CD4-positive, alpha-beta T cell (primary cell): ENCODE results near the gene NUDT12. TPM values are rescaled to one million over a fixed set of nuclear protein-coding genes. Genes with fewer than 3 reads are reported as not detected.

Source experiments
- ATAC-seq: fragments of 200-7000 bp; cut with Tn5 transposase; one replicate; pipeline ENCODE4 v1.10.0; 2022; ENCODE audit warnings: mild to moderate bottlenecking; ENCODE audit not compliant: poor library complexity
- CTCF ChIA-PET: fragments of 350-600 bp; sonication (Branson Sonifier 250); formaldehyde crosslinking; loops from one replicate; lab custom pipeline; 2021; ENCODE audit warnings: antibody characterized with exemption, inconsistent platforms; lab: Charles Lee
- POLR2A ChIA-PET: fragments of 350-600 bp; sonication (Branson Sonifier 250); formaldehyde crosslinking; loops from one replicate; lab custom pipeline; 2021; ENCODE audit warnings: antibody characterized with exemption, inconsistent platforms; lab: Charles Lee
- DNase-seq, 14 experiments: peaks; one replicate each; pipeline ENCODE4 v3.0.0-alpha.2; 2013 to 2020; ENCODE audit warnings: mixed read lengths in 2 of 14
- H3K27ac ChIP-seq, 2 donors: one replicate each; pipeline versions ENCODE4 v1.5.1 to v1.7.0; 2013; ENCODE audit warnings: low read length in 2 of 2, low read depth in 1 of 2, mild to moderate bottlenecking in 1 of 2
- H3K27me3 ChIP-seq, 2 experiments: 1 replicate in 1 of 2; 2 replicates in 1 of 2; pipeline versions ENCODE4 v1.6.1 to v1.7.0; 2013; ENCODE audit warnings: low read length in 2 of 2, control low read depth in 1 of 2, mild to moderate bottlenecking in 1 of 2, moderate library complexity in 1 of 2; ENCODE audit not compliant: insufficient read depth in 2 of 2, control insufficient read depth in 1 of 2
- H3K36me3 ChIP-seq: one replicate; pipeline ENCODE4 v1.6.1; 2013; ENCODE audit warnings: low read length, control low read depth; ENCODE audit not compliant: insufficient read depth
- H3K4me1 ChIP-seq: one replicate; pipeline ENCODE4 v1.6.1; 2013; ENCODE audit warnings: low read length, control low read depth; ENCODE audit not compliant: insufficient read depth
- H3K4me3 ChIP-seq: one replicate; pipeline ENCODE4 v1.5.1; 2013; ENCODE audit warnings: mild to moderate bottlenecking, low read length, moderate library complexity
- H3K9me3 ChIP-seq, 2 experiments: 1 replicate in 1 of 2; 2 replicates in 1 of 2; pipeline versions ENCODE4 v1.6.1 to v1.7.0; 2013; ENCODE audit warnings: low read length in 2 of 2, mild to moderate bottlenecking in 2 of 2, control low read depth in 1 of 2, moderate library complexity in 1 of 2; ENCODE audit not compliant: control insufficient read depth in 1 of 2, insufficient read depth in 1 of 2
- H3K27ac Mint-ChIP-seq: one replicate; pipeline ENCODE4 v1.8.0; 2020; ENCODE audit warnings: mixed read lengths
- H3K27me3 Mint-ChIP-seq: one replicate; pipeline ENCODE4 v1.8.0; 2021; ENCODE audit warnings: mixed read lengths
- H3K36me3 Mint-ChIP-seq: one replicate; pipeline ENCODE4 v1.8.0; 2021; ENCODE audit warnings: low read depth, mixed read lengths
- H3K4me1 Mint-ChIP-seq: one replicate; pipeline ENCODE4 v1.8.0; 2021; ENCODE audit warnings: low read depth, mixed read lengths
- H3K4me3 Mint-ChIP-seq: one replicate; pipeline ENCODE4 v1.8.0; 2020; ENCODE audit warnings: mild to moderate bottlenecking, mixed read lengths
- H3K9me3 Mint-ChIP-seq: one replicate; pipeline ENCODE4 v1.8.0; 2020; ENCODE audit warnings: mixed read lengths
- intact Hi-C, 2 experiments: fragments of 100-400 bp; cut with DNase I in 1 of 2; cut with micrococcal nuclease in 1 of 2; formaldehyde crosslinking; loops; one replicate each; pipeline versions ENCODE4 v1.15.1 to v1.9.0; 2023 to 2025; cut with DNase I, micrococcal nuclease
- total RNA-seq, 174 experiments: library from RNA in 2 of 174; stranded (reverse) in 2 of 174; gene quantifications; one replicate each; pipeline ENCODE4 v1.2.3 and lab custom pipeline; 2021 to 2026
- TF ChIP-seq, protein P1 (sequence below): fragments of 200-600 bp; IDR thresholded peaks from one replicate; pipeline ENCODE4 v1.8.0; 2022; ENCODE audit warnings: antibody characterized with exemption, mild to moderate bottlenecking

NUDT12 gene
- total RNA-seq, 2 experiments from 2014 or later: 1.0 to 1.4 TPM

DNA sequence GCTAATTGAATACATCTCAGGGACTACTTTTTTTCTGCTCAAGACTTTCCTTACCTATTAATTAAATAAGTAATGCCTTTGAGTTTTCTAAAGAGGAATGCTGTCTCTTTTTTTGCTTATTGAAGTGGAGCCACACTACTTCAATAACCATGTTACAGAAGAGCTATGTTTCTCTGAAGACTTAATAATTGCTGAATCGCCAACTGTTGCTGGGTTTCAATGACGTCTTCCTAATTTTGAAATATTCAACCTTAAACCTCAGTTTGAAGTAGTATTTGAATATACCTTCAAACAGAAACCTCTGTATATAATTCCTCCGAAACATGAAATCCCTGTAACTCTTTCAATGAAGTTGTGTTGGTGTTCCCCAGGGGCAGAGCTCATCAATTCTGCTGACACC is 21.0 kb downstream of the NUDT12 start:
- Histone ChIP-seq H3K27me3 (no peaks in the 10 kb centered on the region), H3K27ac (no peak overlapping the region), H3K9me3 (no peaks in the 10 kb centered on the region), H3K36me3 (no peaks in the 10 kb centered on the region), H3K4me3 (no peak overlapping the region), H3K4me1 (no peaks in the 10 kb centered on the region)
- ATAC-seq: no peak
- TF ChIP-seq, protein P1, sequence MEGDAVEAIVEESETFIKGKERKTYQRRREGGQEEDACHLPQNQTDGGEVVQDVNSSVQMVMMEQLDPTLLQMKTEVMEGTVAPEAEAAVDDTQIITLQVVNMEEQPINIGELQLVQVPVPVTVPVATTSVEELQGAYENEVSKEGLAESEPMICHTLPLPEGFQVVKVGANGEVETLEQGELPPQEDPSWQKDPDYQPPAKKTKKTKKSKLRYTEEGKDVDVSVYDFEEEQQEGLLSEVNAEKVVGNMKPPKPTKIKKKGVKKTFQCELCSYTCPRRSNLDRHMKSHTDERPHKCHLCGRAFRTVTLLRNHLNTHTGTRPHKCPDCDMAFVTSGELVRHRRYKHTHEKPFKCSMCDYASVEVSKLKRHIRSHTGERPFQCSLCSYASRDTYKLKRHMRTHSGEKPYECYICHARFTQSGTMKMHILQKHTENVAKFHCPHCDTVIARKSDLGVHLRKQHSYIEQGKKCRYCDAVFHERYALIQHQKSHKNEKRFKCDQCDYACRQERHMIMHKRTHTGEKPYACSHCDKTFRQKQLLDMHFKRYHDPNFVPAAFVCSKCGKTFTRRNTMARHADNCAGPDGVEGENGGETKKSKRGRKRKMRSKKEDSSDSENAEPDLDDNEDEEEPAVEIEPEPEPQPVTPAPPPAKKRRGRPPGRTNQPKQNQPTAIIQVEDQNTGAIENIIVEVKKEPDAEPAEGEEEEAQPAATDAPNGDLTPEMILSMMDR: no peak
- Mint-ChIP-seq H3K27ac (no peak overlapping the region), H3K4me3 (no peak overlapping the region), H3K36me3 (no peaks in the 10 kb centered on the region), H3K27me3 (no peaks in the 10 kb centered on the region), H3K9me3 (no peaks in the 10 kb centered on the region), H3K4me1 (no peaks in the 10 kb centered on the region)
- intact Hi-C loops: no loop called here
- ChIA-PET CTCF (interaction anchor here (1.2 kb wide), 1 partner anchor 22 kb away, joined by 5 read pairs; no protein-coding TSS in a partner anchor), POLR2A (no interaction called here)
- no peak for DNase-seq

GRCh38 chr5:103541114-103541513 is 21.5 kb downstream of the NUDT12 start:
- CTCF ChIA-PET: interaction anchor here (1.2 kb wide), 1 partner anchor 22 kb away, joined by 5 read pairs; no protein-coding TSS in a partner anchor
- H3K36me3 Mint-ChIP-seq: no peaks in the 10 kb centered on the region

DNA sequence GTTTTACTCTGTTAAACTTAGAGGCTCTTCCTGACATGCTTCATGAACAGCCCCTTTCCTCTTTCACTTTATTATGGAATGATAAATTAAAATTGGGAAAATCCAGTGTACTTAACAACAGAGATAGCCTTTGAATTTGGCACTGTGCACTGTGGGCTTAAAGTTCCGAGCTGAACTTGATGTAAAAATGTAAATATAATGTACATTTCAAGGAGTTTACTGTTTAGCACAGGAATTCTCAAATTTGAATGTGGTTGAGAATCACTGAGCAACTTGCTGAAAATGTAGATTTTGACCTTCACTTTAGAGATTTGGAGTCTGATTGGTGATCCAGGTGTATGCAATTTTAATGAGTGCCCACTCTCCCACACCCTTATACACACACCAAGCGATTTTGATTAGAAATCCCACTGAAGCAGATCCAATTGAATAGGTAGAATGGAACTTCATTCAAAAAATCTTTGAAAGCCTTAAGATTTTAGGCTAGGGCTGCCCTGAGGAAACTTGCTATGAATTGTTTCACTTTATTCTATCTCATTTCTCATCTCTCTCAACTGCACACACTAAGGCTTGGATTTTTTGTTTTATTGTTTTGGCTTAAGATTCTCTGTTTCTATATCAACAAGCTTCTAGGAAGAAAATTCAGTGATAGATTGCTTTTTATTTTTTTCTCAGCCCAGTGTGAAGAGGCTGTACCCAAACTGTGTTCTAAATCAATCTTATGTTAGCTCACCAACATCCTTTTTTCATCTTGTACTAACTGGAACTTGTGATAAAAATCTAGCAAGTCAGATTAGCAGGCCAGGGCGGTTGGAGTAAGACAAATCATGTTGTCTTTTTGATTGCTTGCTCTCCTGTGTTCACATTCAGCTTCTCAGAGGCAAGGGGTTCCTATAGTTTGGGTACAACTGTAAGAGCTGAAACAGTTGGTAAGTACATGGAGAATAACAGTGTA is 22.9 kb downstream of the NUDT12 start:
- TF ChIP-seq, protein P1: no peak
- CTCF ChIA-PET: no interaction called here
- intact Hi-C loops: no loop called here

More at GRCh38 chr5:103541114-103541513, 21.5 kb downstream of the NUDT12 start:
- H3K4me3 ChIP-seq: no peak overlapping the region
- intact Hi-C loops: no loop called here
- no peaks in the 10 kb centered on the region for H3K27me3 ChIP-seq
- no peak overlapping the region for H3K27ac Mint-ChIP-seq
- POLR2A ChIA-PET: no interaction called here
- H3K9me3 ChIP-seq: no peaks in the 10 kb centered on the region
- no peaks in the 10 kb centered on the region for H3K4me1 Mint-ChIP-seq
- no peak overlapping the region for H3K4me3 Mint-ChIP-seq
- H3K36me3 ChIP-seq: no peaks in the 10 kb centered on the region
- TF ChIP-seq, protein P1: no peak
- DNase-seq (no peak), ATAC-seq (no peak)
- no peaks in the 10 kb centered on the region for H3K9me3 Mint-ChIP-seq
- no peaks in the 10 kb centered on the region for H3K4me1 ChIP-seq
- no peak overlapping the region for H3K27ac ChIP-seq
- no peaks in the 10 kb centered on the region for H3K27me3 Mint-ChIP-seq

More for the DNA sequence above, 22.9 kb downstream of the NUDT12 start:
- Histone ChIP-seq H3K9me3 (no peaks in the 10 kb centered on the region), H3K36me3 (no peaks in the 10 kb centered on the region), H3K4me1 (no peaks in the 10 kb centered on the region), H3K27ac (no peak overlapping the region), H3K4me3 (no peak overlapping the region), H3K27me3 (no peaks in the 10 kb centered on the region)
- H3K27me3 Mint-ChIP-seq: no peaks in the 10 kb centered on the region
- DNase-seq (no peak), ATAC-seq (no peak)
- POLR2A ChIA-PET: no interaction called here
- H3K4me1 Mint-ChIP-seq: no peaks in the 10 kb centered on the region
- H3K27ac Mint-ChIP-seq: no peak overlapping the region
- no peaks in the 10 kb centered on the region for H3K36me3 Mint-ChIP-seq
- H3K9me3 Mint-ChIP-seq: no peaks in the 10 kb centered on the region
- H3K4me3 Mint-ChIP-seq: no peak overlapping the region
